Measurements from ENCODE around the gene FAM107B. TPM values are rescaled to one million over a fixed set of nuclear protein-coding genes. Genes with fewer than 3 reads are reported as not detected.

Gene FAM107B
- total and polyA plus RNA-seq, 4 donors = 24.9 to 58.1 (median 30.9) TPM

- no peak for DNase-seq (ENCODE audit: low spot score)
- 94% methylated on average over 2 of the region's 2 CpGs for WGBS
- Histone ChIP-seq H3K9me3 (ENCODE audit: control insufficient read depth in 4 of 4, low read length in 3 of 4) (no peaks in the 10 kb centered on the region), H3K4me1 (ENCODE audit: control insufficient read depth in 4 of 4, insufficient read depth in 4 of 4, low read length in 3 of 4) (peaks cover 4 to 27% (median 17%) of the 10 kb centered on the region in 4 donors), H3K27me3 (ENCODE audit: control insufficient read depth in 4 of 4, insufficient read depth in 4 of 4, low read length in 3 of 4) (no peaks in the 10 kb centered on the region), H3K4me3 (ENCODE audit: low read depth in 1 of 3, low read length in 3 of 3) (no peak overlapping the region), H3K27ac (ENCODE audit: low read depth in 1 of 2, low read length in 2 of 2) (peak overlapping the region; percentile 55 to 75), H3K36me3 (ENCODE audit: control insufficient read depth in 4 of 4, insufficient read depth in 3 of 4, low read depth in 1 of 4, low read length in 3 of 4) (no peaks in the 10 kb centered on the region), H3K9ac (ENCODE audit: low read depth in 1 of 2, low read length in 2 of 2) (no peak overlapping the region)
- TF ChIP-seq ZBTB33 (IDR thresholded peaks at IDR 0.05) (no peak), EGR1 (IDR thresholded peaks at IDR 0.05; ENCODE audit: low read depth in 2 of 2) (no peak), ATF3 (IDR thresholded peaks at IDR 0.05) (no peak), SP1 (IDR thresholded peaks at IDR 0.05) (no peak), GABPA (IDR thresholded peaks at IDR 0.05 in 1 of 2, conservative IDR thresholded peaks at IDR 0.05 in 1 of 2) (no peak), CTCF (IDR thresholded peaks at IDR 0.05; ENCODE audit: low read depth, low read length, missing input control) (no peak), MAX (IDR thresholded peaks at IDR 0.05) (no peak), FOXA2 (IDR thresholded peaks at IDR 0.05) (no peak), FOXA1 (IDR thresholded peaks at IDR 0.05) (no peak), HNF4A (conservative IDR thresholded peaks at IDR 0.05) (no peak), HNF4G (IDR thresholded peaks at IDR 0.05) (no peak)
Measured at GRCh38 chr10:14736043-14736442, 38.7 kb downstream of the FAM107B start.

GRCh38 chr10:14731875-14732512, 42.7 kb downstream of the FAM107B start:
- TF ChIP-seq TAF1 (conservative IDR thresholded peaks at IDR 0.05) (no peak), FOXA2 (IDR thresholded peaks at IDR 0.05) (no peak), EGR1 (IDR thresholded peaks at IDR 0.05; ENCODE audit: low read depth in 2 of 2) (no peak), REST (IDR thresholded peaks at IDR 0.05) (no peak), JUND (IDR thresholded peaks at IDR 0.05) (no peak), HNF4A (conservative IDR thresholded peaks at IDR 0.05) (no peak), SP1 (IDR thresholded peaks at IDR 0.05) (no peak), ZBTB33 (IDR thresholded peaks at IDR 0.05) (no peak), GABPA (IDR thresholded peaks at IDR 0.05 in 1 of 2, conservative IDR thresholded peaks at IDR 0.05 in 1 of 2) (no peak), CTCF (IDR thresholded peaks at IDR 0.05; ENCODE audit: low read depth, low read length, missing input control) (no peak), FOXA1 (IDR thresholded peaks at IDR 0.05) (no peak), MAX (IDR thresholded peaks at IDR 0.05) (no peak)
- no peaks in the 10 kb centered on the region for H3K27me3 ChIP-seq (ENCODE audit: control insufficient read depth in 4 of 4, insufficient read depth in 4 of 4, low read length in 3 of 4)
- H3K27ac ChIP-seq (ENCODE audit: low read depth in 1 of 2, low read length in 2 of 2) = no peak overlapping the region
- no peak overlapping the region for H3K4me3 ChIP-seq (ENCODE audit: low read depth in 1 of 3, low read length in 3 of 3)
- no peaks in the 10 kb centered on the region for H3K9me3 ChIP-seq (ENCODE audit: control insufficient read depth in 4 of 4, low read length in 3 of 4)
- H3K36me3 ChIP-seq (ENCODE audit: control insufficient read depth in 4 of 4, insufficient read depth in 3 of 4, low read depth in 1 of 4, low read length in 3 of 4) = no peaks in the 10 kb centered on the region
- no peak for DNase-seq (ENCODE audit: low spot score)
- no peak overlapping the region for H3K9ac ChIP-seq (ENCODE audit: low read depth in 1 of 2, low read length in 2 of 2)
- H3K4me1 ChIP-seq (ENCODE audit: control insufficient read depth in 4 of 4, insufficient read depth in 4 of 4, low read length in 3 of 4) = peaks cover 0 to 17% (median 11%) of the 10 kb centered on the region in 4 donors
- WGBS = 86% methylated on average over 14 of the region's 14 CpGs
